HCEC 1CT (cell line): Measurements from ENCODE around the gene PORCN.

ENCODE experiments used
- DNase-seq: peaks from one replicate; pipeline ENCODE4 v3.0.0-alpha.2; 2017

Gene PORCN

GRCh38 chrX:48477960-48478755 is 30.6 kb upstream of the PORCN start:
- no peak for DNase-seq

- no peak for DNase-seq
Observed at GRCh38 chrX:48478806-48479205, 30.0 kb upstream of the PORCN start.

GRCh38 chrX:48480142-48480541 is 28.6 kb upstream of the PORCN start:
- no peak for DNase-seq

GRCh38 chrX:48480583-48480982 is 28.2 kb upstream of the PORCN start:
- DNase-seq: no peak

- DNase-seq: no peak
Observed at GRCh38 chrX:48482526-48482925, 26.3 kb upstream of the PORCN start.

- peak; percentile 95 for DNase-seq
Observed at GRCh38 chrX:48487362-48487798, 21.4 kb upstream of the PORCN start.

- no peak for DNase-seq
Observed at GRCh38 chrX:48488034-48488433, 20.8 kb upstream of the PORCN start.

- no peak for DNase-seq
Observed at GRCh38 chrX:48489296-48489695, 19.5 kb upstream of the PORCN start.

GRCh38 chrX:48489892-48490291 is 18.9 kb upstream of the PORCN start:
- DNase-seq: no peak

- DNase-seq: no peak
Observed at GRCh38 chrX:48490661-48491060, 18.1 kb upstream of the PORCN start.

- DNase-seq: no peak
Observed at GRCh38 chrX:48491809-48492208, 17.0 kb upstream of the PORCN start.

GRCh38 chrX:48492293-48492910 is 16.4 kb upstream of the PORCN start:
- DNase-seq: peak; percentile 68

GRCh38 chrX:48493890-48494364 is 14.9 kb upstream of the PORCN start:
- peak; percentile 44 for DNase-seq

GRCh38 chrX:48496660-48497059 is 12.1 kb upstream of the PORCN start:
- DNase-seq: peak; percentile 35

GRCh38 chrX:48497871-48498270 is 10.9 kb upstream of the PORCN start:
- no peak for DNase-seq

GRCh38 chrX:48498374-48498809 is 10.4 kb upstream of the PORCN start:
- peak; percentile 64 for DNase-seq

GRCh38 chrX:48504261-48504660 is 4.5 kb upstream of the PORCN start:
- DNase-seq: no peak

GRCh38 chrX:48505481-48505880 is 3.3 kb upstream of the PORCN start:
- no peak for DNase-seq

- DNase-seq: no peak
Observed at GRCh38 chrX:48507246-48507645, 1.5 kb upstream of the PORCN start.

- DNase-seq: no peak
Observed at GRCh38 chrX:48509245-48509590, 426 bp downstream of the PORCN start.

- DNase-seq: no peak
Observed at GRCh38 chrX:48509619-48510018, 827 bp downstream of the PORCN start.

GRCh38 chrX:48511560-48511959 is 2.8 kb downstream of the PORCN start:
- no peak for DNase-seq

GRCh38 chrX:48512371-48512935 is 3.7 kb downstream of the PORCN start:
- no peak for DNase-seq

- DNase-seq: no peak
Observed at GRCh38 chrX:48513670-48514069, 4.9 kb downstream of the PORCN start.
